Mesendoderm (in vitro differentiated cells): ENCODE results near the gene HOXC6.

ENCODE experiments used
- DNase-seq: peaks from one replicate; pipeline ENCODE4 v3.0.0; 2013
- H2AK5ac ChIP-seq: 2 replicates; pipeline ENCODE4 v1.6.1; 2013; ENCODE audit warnings: low read length, inconsistent platforms
- H2BK120ac ChIP-seq: 2 replicates; pipeline ENCODE4 v1.6.1; 2013; ENCODE audit warnings: low read depth, mild to moderate bottlenecking, low read length, moderate library complexity, mixed read lengths
- H2BK15ac ChIP-seq: replicated peaks from 2 replicates; pipeline ENCODE4 v1.6.1; 2013; ENCODE audit warnings: low read depth, mild to moderate bottlenecking, moderate library complexity
- H2BK5ac ChIP-seq: 2 replicates; pipeline ENCODE4 v1.6.1; 2013; ENCODE audit warnings: low read length, inconsistent platforms
- H3K18ac ChIP-seq: 2 replicates; pipeline ENCODE4 v1.6.1; 2013; ENCODE audit warnings: mild to moderate bottlenecking, low read length, mixed read lengths
- H3K23ac ChIP-seq: one replicate; pipeline ENCODE4 v1.6.1; 2013; ENCODE audit warnings: low read length
- H3K27ac ChIP-seq: 2 replicates; pipeline ENCODE4 v1.5.1; 2013; ENCODE audit warnings: low read depth, mild to moderate bottlenecking, inconsistent platforms, low read length, moderate library complexity
- H3K27me3 ChIP-seq: 2 replicates; pipeline ENCODE4 v1.6.1; 2013; ENCODE audit warnings: low read length, control low read depth, mild to moderate bottlenecking, inconsistent platforms; ENCODE audit not compliant: insufficient read depth, poor library complexity
- H3K36me3 ChIP-seq: 2 replicates; pipeline ENCODE4 v1.6.1; 2013; ENCODE audit warnings: low read length, inconsistent platforms; ENCODE audit not compliant: control insufficient read depth, insufficient read depth
- H3K4ac ChIP-seq: one replicate; pipeline ENCODE4 v1.6.1; 2013; ENCODE audit warnings: low read depth, mild to moderate bottlenecking, low read length, moderate library complexity
- H3K4me1 ChIP-seq: 2 replicates; pipeline ENCODE4 v1.6.1; 2013; ENCODE audit warnings: low read depth, low read length, inconsistent platforms; ENCODE audit not compliant: control insufficient read depth
- H3K4me2 ChIP-seq: 2 replicates; pipeline ENCODE4 v1.6.1; 2013; ENCODE audit warnings: low read length
- H3K4me3 ChIP-seq: 2 replicates; pipeline ENCODE4 v1.5.1; 2013; ENCODE audit warnings: mild to moderate bottlenecking, low read length
- H3K56ac ChIP-seq: one replicate; pipeline ENCODE4 v1.6.1; 2013; ENCODE audit warnings: low read length
- H3K79me1 ChIP-seq: 2 replicates; pipeline ENCODE4 v1.6.1; 2013; ENCODE audit warnings: low read length, inconsistent platforms
- H3K79me2 ChIP-seq: 2 replicates; pipeline ENCODE4 v1.6.1; 2013; ENCODE audit warnings: mild to moderate bottlenecking, low read length; ENCODE audit not compliant: control insufficient read depth, insufficient read depth
- H3K9ac ChIP-seq: 2 replicates; pipeline ENCODE4 v1.6.1; 2013; ENCODE audit warnings: low read length, inconsistent platforms
- H4K5ac ChIP-seq: one replicate; pipeline ENCODE4 v1.6.1; 2013; ENCODE audit warnings: low read length
- H4K8ac ChIP-seq: one replicate; pipeline ENCODE4 v1.6.1; 2013; ENCODE audit warnings: low read depth, mild to moderate bottlenecking, control low read depth, low read length, moderate library complexity
- WGBS: extraction: QIAGEN DNeasy Blood & Tissue Kit; methylation state at CpG from one replicate; pipeline ENCODE4 v1.1.7; 2013; ENCODE audit warnings: low lambda C conversion rate, missing lambda C conversion rate; ENCODE audit not compliant: insufficient coverage; ENCODE audit errors: extremely low coverage; 5-methylcytosine and 5-hydroxymethylcytosine counted together

Gene HOXC6

GRCh38 chr12:54045868-54046521 lies 17.8 kb downstream of the HOXC6 start:
- H3K79me1 ChIP-seq: no peaks in the 10 kb centered on the region
- no peak overlapping the region for H2BK120ac ChIP-seq
- no peak overlapping the region for H3K4ac ChIP-seq
- no peak overlapping the region for H3K27ac ChIP-seq
- peaks cover 86% of the 10 kb centered on the region for H3K27me3 ChIP-seq
- H4K8ac ChIP-seq: no peak overlapping the region
- no peak overlapping the region for H3K4me3 ChIP-seq
- H3K4me2 ChIP-seq: no peak overlapping the region
- DNase-seq: no peak
- no CpG with 5 or more reads among the region's 16 CpGs for WGBS
- no peak overlapping the region for H2AK5ac ChIP-seq
- H3K9ac ChIP-seq: no peak overlapping the region
- no peak overlapping the region for H4K5ac ChIP-seq
- H3K18ac ChIP-seq: no peak overlapping the region
- H3K56ac ChIP-seq: no peak overlapping the region
- H3K4me1 ChIP-seq: no peaks in the 10 kb centered on the region
- H2BK5ac ChIP-seq: no peak overlapping the region
- H3K23ac ChIP-seq: no peak overlapping the region
- no peak overlapping the region for H2BK15ac ChIP-seq
- H3K36me3 ChIP-seq: no peaks in the 10 kb centered on the region
- H3K79me2 ChIP-seq: no peaks in the 10 kb centered on the region

DNA sequence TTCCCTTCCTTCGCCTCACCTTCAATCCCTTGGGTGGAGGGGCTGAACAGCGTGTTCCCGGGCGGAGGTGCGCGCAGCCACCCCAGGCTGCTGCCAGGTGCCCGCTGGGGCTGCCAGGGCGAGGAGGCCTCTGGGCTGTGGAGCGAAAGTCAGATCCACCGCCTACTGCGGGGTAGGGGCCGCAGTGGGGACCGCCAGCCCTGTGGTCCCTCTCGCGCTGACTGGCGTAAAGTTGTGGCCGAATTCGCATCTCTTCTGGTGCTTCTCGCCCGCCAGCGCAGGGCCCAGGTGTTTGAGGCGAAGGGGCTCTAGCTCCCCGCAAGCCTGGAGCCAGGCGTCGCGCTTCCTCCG lies 18.5 kb downstream of the HOXC6 start:
- Histone ChIP-seq H3K79me2 (no peaks in the 10 kb centered on the region), H2BK120ac (no peak overlapping the region), H3K4ac (no peak overlapping the region), H3K79me1 (no peaks in the 10 kb centered on the region), H3K4me2 (no peak overlapping the region), H4K5ac (no peak overlapping the region), H3K23ac (peak overlapping the region; percentile 94), H4K8ac (no peak overlapping the region), H3K18ac (no peak overlapping the region), H3K36me3 (no peaks in the 10 kb centered on the region), H3K27me3 (peaks cover 89% of the 10 kb centered on the region), H2AK5ac (no peak overlapping the region), H2BK5ac (no peak overlapping the region), H3K9ac (no peak overlapping the region), H3K4me3 (no peak overlapping the region), H3K56ac (no peak overlapping the region), H3K4me1 (no peaks in the 10 kb centered on the region), H3K27ac (no peak overlapping the region), H2BK15ac (no peak overlapping the region)
- no CpG with 5 or more reads among the region's 27 CpGs for WGBS
- no peak for DNase-seq

DNA sequence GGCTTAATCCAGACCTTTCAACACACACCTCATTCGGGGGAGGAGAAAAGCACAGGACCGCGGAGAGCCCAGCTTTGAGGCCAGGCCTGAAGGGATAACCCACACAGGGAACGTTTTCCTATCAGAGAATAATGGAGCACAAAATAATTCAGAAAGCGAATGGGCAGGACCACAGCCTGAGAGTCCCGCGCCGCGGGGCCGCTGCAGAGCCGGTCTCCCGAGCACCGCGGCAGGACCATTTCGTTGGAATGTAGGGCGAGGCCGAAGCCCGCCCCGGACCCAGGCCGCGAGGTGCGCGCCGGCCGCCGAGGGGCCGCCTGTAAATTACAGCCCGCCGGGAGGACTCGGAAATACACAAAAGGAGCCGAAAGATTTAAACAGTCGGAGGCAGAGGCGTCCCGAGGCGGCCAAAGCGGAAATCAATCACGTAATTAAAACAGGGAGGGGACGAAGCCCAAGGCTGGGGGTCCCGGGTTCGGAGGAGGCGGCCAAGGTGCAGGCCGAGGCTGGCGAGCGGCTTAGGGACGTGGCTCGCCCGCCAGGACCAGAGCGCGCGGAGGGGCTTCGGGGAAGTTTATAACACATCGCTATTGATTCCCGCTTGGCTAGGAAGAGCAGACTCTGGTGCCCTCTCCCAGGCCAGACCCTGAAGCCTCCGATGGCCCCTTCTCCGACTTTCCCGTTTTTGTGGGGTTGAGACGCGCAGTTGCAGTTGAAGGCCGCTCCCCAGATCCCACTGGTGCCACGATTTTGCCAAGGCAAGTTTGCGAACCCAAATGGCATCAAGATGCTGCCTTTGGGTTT lies 19.1 kb downstream of the HOXC6 start:
- no peaks in the 10 kb centered on the region for H3K36me3 ChIP-seq
- H3K27ac ChIP-seq: no peak overlapping the region
- no peak overlapping the region for H2BK120ac ChIP-seq
- no peak overlapping the region for H3K18ac ChIP-seq
- H3K56ac ChIP-seq: no peak overlapping the region
- no peak overlapping the region for H2BK15ac ChIP-seq
- WGBS: no CpG with 5 or more reads among the region's 61 CpGs
- H3K4me3 ChIP-seq: no peak overlapping the region
- H3K9ac ChIP-seq: no peak overlapping the region
- peaks cover 91% of the 10 kb centered on the region for H3K27me3 ChIP-seq
- no peak overlapping the region for H4K8ac ChIP-seq
- H3K23ac ChIP-seq: no peak overlapping the region
- no peaks in the 10 kb centered on the region for H3K4me1 ChIP-seq
- H2AK5ac ChIP-seq: no peak overlapping the region
- no peaks in the 10 kb centered on the region for H3K79me2 ChIP-seq
- no peak for DNase-seq
- no peak overlapping the region for H3K4ac ChIP-seq
- no peak overlapping the region for H3K4me2 ChIP-seq
- no peak overlapping the region for H4K5ac ChIP-seq
- H2BK5ac ChIP-seq: no peak overlapping the region
- H3K79me1 ChIP-seq: no peaks in the 10 kb centered on the region

DNA sequence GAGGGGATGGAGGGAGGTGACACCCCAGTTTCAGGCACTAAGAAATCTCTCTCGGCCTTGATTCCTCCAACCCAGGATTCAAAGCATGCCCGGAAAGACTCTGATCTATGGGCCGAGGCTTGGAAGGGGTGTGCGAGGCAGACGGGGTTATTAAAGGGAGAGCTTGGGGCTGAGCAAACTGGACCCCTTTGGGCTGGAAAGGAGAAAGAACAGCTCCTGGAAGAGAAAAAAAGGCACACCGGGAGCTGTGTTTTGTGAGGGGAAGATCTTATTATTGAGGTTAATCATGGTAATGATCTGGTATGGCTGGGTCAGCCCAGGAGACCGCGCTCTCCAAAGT lies 19.7 kb downstream of the HOXC6 start:
- H2BK5ac ChIP-seq: no peak overlapping the region
- H2BK120ac ChIP-seq: no peak overlapping the region
- H3K9ac ChIP-seq: no peak overlapping the region
- H3K23ac ChIP-seq: no peak overlapping the region
- no peak overlapping the region for H4K8ac ChIP-seq
- H3K4ac ChIP-seq: no peak overlapping the region
- H3K4me2 ChIP-seq: no peak overlapping the region
- no peaks in the 10 kb centered on the region for H3K79me1 ChIP-seq
- no peaks in the 10 kb centered on the region for H3K36me3 ChIP-seq
- no peak overlapping the region for H2AK5ac ChIP-seq
- H3K18ac ChIP-seq: no peak overlapping the region
- H3K4me1 ChIP-seq: no peaks in the 10 kb centered on the region
- WGBS: no CpG with 5 or more reads among the region's 8 CpGs
- H3K27me3 ChIP-seq: peaks cover 91% of the 10 kb centered on the region
- H2BK15ac ChIP-seq: no peak overlapping the region
- H4K5ac ChIP-seq: no peak overlapping the region
- no peaks in the 10 kb centered on the region for H3K79me2 ChIP-seq
- H3K27ac ChIP-seq: no peak overlapping the region
- H3K4me3 ChIP-seq: no peak overlapping the region
- no peak for DNase-seq
- no peak overlapping the region for H3K56ac ChIP-seq

DNA sequence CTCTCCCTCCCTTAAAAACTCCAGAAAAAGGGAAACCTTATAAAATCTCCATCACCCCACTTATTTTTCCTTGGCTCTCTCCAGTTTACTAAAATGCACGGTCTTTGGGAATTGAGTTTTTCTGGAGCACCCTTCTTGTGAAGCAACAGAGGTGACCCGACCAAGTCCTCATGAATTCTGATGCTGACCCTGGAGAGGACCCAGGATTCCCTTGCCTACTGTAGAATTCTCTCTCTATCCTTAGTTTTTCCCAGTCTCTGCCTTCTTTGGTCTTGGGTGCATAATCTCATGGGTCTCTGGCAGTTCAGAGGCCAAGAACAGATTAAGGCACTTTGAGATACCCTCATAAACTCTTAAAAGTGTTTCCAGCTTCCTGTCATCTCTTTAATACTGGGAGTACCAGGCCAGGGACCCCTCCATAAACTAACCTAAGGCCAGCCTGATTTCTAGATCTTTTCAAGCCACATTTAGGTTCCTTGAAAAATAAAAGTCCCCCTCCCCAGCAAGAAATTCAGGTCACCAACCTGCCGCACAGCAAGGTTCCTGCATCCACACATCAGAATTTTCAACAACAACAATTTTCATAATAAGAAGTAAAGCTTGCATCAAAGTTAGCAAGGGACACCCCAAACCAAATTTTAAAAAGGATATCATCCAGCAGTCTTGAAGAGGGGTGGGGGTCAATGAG lies 20.3 kb downstream of the HOXC6 start:
- no peak overlapping the region for H4K5ac ChIP-seq
- H4K8ac ChIP-seq: no peak overlapping the region

More for the DNA sequence above, 20.3 kb downstream of the HOXC6 start:
- Histone ChIP-seq H3K56ac (no peak overlapping the region), H3K79me1 (no peaks in the 10 kb centered on the region), H3K27ac (no peak overlapping the region), H3K27me3 (peaks cover 92% of the 10 kb centered on the region), H2BK120ac (no peak overlapping the region), H2AK5ac (no peak overlapping the region), H3K4me3 (no peak overlapping the region), H3K79me2 (no peaks in the 10 kb centered on the region), H3K18ac (no peak overlapping the region), H3K4ac (no peak overlapping the region), H2BK15ac (no peak overlapping the region), H3K36me3 (no peaks in the 10 kb centered on the region), H3K23ac (no peak overlapping the region), H3K9ac (no peak overlapping the region), H3K4me1 (no peaks in the 10 kb centered on the region), H2BK5ac (no peak overlapping the region), H3K4me2 (no peak overlapping the region)
- no peak for DNase-seq
- no CpG with 5 or more reads among the region's 3 CpGs for WGBS
